NCI-H1694 (cell line): Measurements from ENCODE around the gene GPR55.

Source experiments
- DNase-seq: peaks from one replicate; lab custom pipeline; 2025; lab: John Stamatoyannopoulos, UW

The GPR55 gene

GRCh38 chr2:230919240-230919639, 5.8 kb downstream of the GPR55 start:
- no peak for DNase-seq

- DNase-seq: no peak
Observed at GRCh38 chr2:230916218-230916617, 8.8 kb downstream of the GPR55 start.

- no peak for DNase-seq
Observed at GRCh38 chr2:230915319-230915718, 9.7 kb downstream of the GPR55 start.

GRCh38 chr2:230914886-230915285, 10.2 kb downstream of the GPR55 start:
- DNase-seq: no peak

DNA sequence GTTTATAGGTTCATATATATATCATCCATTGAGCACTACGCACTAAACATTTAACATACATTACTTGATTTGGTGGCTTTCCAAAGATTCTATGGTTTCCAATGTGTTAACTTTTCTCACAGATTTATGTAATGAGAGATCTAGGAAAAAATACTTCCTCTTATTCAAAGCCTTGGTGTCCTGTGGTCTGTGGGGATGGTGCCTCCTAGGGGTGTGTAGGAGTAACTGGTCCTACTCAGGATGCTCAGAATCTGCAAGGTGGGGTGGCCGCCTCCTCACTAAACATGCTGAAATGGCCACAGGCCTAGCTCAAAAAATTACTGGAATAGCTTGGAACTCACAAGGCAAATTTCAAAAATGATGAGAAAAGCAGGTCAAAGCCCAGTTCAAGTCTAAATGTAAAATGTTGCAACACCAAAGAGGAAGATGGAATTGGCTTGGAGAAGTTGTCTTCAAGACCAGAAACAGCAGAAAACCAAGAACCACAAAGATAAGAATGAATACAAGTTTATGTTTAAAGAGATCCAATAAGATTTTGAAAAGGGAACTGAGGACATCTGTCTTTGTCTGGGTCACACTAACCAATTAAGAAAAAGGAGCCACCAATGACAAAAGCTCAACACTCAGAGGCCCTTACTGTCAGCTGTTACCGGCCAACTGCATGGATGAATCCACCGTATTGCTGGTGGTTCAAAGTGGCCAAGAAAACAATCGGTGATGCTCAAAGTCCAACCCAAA, 11.5 kb downstream of the GPR55 start:
- no peak for DNase-seq

DNA sequence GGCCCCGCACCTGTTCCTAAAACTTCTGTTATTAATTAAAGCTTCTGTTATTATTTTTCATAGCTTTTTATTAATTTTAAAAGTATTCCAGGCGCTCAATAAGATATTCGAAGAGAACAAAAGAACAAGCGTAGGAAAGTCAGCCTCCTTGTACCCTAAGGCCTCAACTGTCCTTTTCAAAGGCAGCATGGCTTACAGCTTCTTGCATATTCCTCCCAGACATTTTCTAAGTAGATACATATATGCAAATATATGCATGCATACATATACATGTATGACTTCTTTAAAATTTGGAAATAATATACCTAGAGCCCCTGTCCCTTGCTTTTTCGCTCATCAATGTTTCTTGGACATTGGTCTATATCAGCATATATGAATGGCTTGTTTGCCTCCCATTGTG, 12.3 kb downstream of the GPR55 start:
- DNase-seq: no peak

DNA sequence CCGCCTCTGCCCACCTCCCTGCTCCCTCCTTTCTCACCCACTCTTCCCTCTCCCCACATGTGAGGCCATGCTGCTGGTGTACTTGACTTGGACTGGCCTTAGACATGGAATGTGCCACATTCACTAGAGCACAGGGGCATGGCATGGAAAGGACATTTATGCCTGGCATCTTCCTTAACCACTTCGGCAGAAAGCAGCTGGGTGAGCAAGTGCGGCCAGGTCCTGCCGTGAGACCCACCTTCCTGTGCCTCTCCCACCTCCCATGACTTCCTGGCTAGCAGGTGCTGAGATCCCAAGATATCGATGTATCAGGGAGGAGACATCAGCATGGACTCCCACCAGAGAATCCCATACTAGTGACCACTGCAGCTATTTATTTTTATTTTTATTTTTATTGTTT, 13.0 kb downstream of the GPR55 start:
- DNase-seq: no peak

- no peak for DNase-seq
Observed at GRCh38 chr2:230910546-230911177, 14.4 kb downstream of the GPR55 start.

GRCh38 chr2:230909841-230910545, 15.0 kb downstream of the GPR55 start:
- DNase-seq: no peak

GRCh38 chr2:230908595-230909191, 16.3 kb downstream of the GPR55 start:
- no peak for DNase-seq

DNA sequence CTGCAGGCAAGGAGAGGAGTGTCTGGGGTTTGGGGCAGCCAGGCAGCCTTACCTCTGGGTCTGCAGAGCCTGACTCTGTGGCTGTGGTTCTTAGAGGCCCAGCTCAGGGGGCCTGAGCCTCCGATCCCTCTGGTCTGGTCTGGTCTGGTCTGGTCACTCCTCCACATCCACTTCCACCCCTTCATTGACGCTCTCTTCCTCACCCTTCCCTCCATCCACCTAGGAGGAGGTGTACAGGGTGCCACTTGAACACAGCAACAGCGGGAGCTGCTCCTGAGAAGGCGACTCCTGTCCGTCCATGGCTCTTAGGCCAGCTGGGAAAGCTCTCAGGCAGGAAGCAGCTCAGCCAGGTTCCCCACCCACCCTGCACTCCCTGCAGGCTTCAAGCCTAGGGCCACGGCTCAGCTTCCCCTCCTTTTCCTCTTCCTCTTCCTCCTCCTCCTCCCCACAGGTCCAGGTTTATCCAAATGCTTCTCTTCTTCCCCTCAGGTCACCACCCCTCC, 16.9 kb downstream of the GPR55 start:
- DNase-seq: no peak

- no peak for DNase-seq
Observed at GRCh38 chr2:230907361-230908091, 17.5 kb downstream of the GPR55 start.

- DNase-seq: no peak
Observed at GRCh38 chr2:230906471-230907230, 18.4 kb downstream of the GPR55 start.

DNA sequence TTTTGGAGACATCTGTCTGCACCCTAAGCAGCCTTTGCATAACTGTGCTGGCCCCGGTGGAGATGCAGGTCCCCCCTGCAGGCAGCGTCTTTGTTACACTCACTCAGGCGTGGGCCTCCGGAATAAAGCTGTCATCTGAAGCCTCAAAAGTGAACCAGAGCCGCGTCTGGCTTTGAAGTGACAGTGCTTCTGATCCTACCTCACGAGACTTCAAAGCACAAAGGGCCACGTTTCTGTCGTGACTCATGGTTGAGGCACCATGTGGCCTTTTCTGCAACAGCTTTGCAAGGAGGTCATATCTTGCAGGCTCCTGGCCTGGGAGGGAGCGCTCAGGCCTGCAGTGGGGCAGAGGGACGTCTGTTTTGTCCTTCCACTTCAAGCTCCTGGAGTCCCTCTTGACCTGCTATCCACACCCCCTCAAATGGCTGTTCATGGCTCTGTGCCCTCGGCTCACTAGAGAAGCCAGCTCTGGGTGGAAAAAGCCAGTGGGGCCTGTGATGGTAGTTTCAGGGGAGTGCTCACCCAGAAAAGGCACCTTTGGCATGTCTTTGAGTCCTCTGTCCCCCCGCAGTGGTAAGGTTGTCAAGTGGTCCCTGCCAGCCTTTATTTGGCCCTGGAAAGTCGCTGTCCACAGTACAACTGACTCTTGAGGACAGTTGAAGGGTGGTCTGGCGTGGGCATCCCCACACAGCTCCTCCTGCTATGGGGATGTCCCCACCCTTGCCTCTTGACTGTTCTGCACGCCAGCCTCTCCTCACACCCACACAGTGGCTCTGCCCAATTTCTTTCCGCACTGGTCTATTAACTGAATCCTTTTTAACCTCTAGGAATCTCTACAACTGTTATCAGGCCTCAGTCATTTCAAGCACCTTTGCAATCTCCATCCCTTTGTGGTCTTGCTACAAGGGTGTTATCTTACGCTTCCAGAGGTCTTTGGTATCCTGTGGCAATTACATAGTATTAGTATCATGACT, 19.3 kb downstream of the GPR55 start:
- no peak for DNase-seq

DNA sequence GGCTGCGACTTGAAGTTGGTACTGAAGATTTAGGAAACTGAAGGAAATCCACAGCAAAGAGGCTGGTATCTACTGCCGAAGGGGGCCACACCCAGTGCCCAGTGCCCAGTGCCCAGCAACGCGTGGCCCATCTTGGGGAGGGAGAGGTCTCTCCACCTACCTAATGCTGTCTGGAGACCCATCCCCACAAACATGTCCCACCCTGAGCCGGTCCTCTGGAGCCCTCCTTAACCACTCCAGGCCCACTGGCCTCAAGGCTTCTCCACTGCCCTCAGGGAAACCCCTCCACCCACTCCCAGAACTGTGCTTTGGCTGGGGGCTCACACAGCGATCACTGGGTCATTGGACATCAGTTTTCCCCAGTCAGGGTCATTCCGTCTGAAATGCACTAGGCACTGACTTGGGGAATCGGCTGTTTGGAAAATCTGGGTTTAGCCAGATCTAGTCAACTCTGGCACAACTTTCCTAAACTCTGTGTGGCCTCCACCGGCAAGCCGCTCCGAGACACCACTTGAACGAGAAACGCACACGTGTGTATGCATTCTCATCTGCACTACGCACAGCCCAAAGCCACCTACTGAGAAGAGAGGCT, 20.1 kb downstream of the GPR55 start:
- DNase-seq: no peak

DNA sequence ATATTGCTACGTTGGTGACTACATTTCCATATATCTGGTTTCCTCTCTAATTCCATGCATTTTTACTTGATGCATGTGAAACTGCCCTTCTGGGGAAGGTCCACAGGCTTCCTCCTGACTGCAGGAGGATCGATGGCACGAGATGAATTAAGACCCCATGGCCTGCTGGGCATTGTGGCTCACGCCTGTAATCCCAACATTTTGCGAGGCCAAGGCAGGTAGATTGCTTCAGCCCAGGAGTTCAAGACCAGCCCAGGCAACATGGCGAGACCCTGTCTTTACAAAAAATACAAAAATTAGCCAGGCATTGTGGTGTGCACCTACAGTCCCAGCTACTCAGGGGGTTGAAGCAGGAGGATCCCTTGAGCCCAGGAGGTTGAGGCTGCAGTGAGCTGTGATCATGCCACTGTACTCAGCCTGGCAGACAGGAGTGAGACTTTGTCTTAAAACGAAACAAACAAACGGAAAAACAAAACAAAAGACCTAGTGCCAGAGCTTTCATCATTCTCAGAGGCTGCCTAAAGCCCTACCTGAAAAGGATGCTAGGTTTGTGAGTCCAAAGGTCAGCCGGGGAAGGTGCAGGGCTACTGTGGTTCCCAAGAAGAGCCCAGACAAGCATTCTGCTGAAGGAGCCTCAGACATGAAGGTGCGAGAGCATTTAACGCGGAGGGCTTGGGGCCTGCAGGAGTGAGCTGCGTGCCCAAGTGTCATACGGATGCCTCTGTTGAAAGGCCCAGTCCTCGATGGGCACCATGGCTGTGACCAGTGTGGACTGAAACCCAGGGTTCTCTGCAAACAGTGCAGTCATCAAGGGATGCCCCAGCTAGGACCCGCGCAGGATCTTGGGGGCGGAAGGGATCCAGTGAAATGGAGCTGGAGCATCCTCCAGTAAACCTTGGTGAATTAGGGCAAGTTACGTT, 21.6 kb downstream of the GPR55 start:
- DNase-seq: no peak

DNA sequence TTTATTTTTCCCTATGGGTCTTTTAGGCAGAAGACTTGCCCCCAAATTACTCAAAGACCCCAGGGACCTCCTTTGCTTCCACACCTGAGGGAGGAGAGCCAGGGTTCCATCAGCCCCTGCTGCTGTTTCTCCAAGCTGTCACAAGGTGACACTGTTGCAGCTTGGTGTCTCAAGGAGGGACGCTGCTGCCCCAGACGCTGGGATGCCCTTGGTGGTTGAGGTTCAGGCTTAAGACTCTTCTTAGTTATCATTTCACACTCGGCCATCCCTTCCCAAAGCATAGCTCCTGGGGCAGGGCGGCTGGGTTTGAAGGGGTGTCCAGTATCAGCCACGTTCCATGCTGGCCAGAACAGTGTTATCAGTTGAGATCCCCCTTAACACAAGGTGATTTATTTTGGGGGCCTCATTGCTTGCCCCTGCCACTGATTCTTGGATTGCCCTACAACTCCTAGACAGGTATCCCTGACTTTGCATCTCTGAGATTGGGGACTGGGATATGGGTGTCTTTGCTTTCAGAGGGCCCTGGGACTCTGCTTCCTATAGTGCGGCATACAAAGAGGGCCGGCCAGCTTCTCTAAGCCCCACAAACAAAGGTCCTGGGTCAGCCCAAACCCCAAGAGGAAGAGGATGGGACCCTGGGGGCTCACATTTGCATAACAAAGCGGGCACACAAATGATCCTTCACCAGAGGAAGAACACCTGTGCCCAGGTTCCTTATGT, 22.7 kb downstream of the GPR55 start:
- DNase-seq: peak; percentile 50

GRCh38 chr2:230901006-230901405, 24.0 kb downstream of the GPR55 start:
- DNase-seq: no peak
